ENCODE data around the gene VPS11.
"Not testable (repeated sequence)": the region's sequence is repeated elsewhere in the genome, so short reads cannot be mapped to it uniquely, and the experiment has no call there.

VPS11 gene

DNA sequence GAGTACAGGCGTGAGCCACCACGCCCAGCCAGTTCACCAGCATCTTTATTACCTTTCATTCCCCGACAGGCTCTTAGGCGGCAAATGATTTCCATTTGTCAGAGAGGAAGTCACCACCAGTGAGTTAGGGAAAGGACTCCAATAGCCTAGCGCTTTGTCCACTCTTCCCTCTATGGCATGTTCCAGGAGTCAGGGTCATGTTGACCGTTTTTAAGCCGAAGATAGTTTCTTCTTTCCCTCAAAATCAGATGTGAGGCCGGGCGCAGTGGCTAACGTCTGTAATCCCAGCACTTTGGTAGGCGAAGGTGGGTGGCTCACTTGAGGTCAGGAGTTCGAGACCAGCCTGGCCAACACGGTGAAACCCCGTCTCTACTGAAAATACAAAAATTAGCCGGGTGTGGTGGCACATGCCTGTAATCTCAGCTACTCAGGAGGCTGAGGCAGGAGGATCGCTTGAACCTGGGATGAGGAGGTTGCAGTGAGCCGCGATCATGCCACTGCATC, 35.6 kb downstream of the VPS11 start:
- not testable (repeated sequence) for DNase-seq (ENCODE audit: low read depth)

DNA sequence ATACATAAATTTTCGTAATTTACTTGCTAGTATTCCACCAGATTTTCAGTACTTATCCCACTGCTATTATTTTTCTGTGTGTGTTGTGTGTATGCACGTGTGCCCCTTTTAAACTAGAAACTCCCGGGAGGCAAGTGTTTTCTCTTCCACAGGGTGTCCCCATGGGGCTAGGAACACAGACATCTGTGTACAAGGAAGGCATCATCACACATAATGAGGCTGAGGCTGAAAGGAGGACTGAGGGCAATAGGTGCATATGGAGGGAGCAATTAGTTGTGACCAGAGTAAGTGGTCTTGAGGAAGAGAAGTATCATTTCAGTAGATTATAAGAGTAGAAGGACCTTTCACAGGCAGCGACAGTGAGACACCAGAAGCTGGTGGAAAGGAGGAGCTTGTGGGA, 36.2 kb downstream of the VPS11 start:
- DNase-seq (ENCODE audit: low read depth), result no peak

DNA sequence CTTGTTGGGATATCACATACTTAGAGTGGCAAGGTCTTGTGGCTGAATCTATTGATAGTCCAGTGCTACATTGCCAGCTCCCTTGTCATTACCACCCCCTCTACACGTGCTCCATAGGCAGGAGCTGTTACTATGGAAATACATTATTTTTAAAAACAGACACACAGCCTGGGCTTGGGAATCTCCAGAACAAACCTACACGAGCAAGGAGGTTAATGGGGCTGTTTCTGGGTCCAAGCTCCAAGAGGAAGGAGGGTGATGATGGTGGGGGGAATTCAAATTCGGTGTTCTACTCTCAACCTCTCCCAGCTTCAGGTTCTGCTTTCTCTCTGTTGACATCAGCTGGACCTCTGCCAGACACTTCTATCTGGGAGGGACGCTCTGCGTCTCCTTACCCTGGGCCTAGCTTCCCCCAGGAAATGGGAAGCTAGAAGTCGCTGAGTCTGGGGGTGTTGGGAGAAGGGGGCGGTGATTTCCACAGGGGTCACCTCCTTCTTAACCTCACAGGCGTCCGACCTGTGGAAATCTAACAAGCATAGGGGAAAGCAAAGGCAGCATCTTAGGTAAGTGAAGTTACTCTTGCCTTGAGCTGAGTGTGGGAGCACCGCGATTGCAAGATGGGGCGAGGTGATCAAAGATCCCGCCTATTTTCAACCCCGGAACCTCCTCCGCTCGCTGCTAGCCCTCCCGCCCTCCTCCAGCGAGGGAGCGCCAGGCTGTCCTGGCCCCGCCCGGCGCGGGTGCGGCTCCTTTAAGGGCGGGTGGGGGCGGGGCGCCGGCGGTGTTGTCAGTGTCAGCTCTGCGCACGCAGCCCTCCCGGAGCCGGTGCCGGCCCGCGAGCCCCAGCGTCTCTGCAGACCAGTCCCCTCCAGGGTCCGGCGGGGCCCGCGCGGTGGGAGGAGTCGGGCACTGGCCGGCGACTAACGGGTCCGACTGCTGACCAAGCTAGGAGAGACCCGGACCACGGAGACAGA, 39.2 kb downstream of the VPS11 start, which contains the start of gene C2CD2L:
Gene C2CD2L (plus strand): TSS at position 781 of the 974 bp plus-strand sequence. CDS start 398 bp downstream, outside the sequence.
- peak; percentile 94 for DNase-seq (ENCODE audit: low read depth)

DNA sequence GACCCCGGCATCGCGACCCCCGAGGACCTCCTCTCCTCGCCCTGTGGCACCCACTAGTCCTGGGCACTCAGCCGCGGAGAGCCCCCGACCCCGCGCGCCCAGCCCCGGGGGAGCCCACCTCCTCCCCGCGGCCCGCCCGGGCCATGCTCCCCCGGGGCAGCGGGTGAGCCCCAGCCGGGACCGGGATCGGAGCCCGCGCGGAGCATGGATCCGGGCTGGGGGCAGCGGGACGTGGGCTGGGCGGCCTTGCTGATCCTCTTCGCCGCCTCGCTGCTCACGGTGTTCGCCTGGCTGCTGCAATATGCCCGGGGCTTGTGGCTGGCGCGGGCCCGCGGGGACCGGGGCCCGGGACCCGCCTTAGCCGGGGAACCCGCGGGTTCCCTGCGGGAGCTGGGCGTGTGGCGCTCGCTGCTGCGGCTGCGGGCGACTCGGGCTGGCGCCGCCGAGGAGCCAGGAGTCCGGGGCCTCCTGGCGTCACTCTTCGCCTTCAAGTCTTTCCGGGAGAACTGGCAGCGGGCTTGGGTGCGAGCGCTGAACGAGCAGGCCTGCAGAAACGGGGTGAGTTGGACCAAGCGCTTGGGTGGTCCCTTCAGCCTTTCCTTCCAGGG, 40.0 kb downstream of the VPS11 start:
- peak; percentile 22 for DNase-seq (ENCODE audit: low read depth)

DNA sequence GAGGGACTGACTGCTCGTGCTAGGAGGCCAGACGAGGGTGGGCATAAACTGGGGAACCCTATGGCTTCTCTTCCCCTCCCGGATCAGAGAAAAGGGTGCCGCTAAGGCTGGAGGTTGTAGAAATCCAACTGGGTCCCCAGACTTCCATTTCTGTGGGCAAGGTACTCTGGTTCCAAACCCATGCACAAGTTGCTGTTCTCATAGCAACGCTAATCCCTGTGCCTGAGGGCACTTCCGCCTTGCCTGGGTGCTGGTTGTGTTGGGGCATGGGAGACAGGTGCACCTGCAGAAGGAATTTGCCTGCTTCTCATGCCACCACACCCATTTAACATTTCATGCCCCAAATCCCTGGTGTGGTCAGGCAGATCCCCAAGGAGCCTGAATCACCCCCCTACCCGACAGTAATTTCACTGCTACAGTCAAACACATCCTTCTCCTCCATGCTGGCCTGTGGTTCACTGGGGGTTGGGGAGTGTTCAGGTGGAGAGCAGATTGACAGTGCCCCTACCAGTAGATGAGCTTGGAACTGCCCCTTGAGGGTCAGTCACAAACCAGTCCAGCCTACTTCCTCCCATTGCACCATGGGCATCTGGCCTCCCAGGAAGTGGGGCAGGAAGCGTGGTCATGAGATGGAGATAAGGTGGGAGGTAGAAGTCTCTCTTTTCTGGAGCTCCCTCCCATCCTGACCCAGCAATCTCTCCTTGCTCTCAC, 40.7 kb downstream of the VPS11 start:
- peak; percentile 60 for DNase-seq (ENCODE audit: low read depth)

DNA sequence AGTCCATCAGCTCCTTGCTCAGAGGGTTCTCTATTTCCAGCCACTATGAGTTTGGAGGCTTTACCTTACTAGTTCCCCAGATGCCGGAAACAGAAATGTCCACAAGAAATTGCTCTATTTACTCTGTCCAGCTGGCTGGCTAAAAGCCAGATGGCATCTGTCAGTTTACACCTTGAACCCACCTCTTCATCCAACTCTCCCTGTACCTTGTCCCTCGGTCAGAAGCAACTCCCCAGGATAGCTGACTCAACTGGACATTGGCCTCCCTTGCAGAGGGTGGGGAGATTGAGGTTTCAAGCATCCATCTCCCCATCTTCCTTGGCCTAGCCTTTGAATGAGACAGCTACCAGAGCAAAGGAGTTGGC, 41.2 kb downstream of the VPS11 start:
- no peak for DNase-seq (ENCODE audit: low read depth)

DNA sequence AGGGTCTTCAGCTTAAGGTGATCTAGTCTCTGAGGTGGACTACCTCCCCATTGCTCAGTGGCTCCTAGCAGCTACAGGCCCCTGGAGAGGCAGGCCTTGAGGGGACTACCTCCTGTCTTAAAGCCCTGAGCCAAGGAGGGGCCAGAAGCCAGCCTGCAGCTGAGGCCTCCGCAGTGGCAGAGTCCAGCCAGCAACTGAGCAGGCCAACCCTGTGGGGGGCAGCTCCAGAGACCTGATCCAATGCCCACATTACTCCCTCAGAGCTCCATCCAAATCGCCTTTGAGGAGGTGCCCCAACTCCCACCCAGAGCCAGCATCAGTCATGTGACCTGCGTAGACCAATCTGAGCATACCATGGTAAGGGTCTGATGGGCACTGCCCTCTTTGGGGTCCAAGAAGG, 42.2 kb downstream of the VPS11 start:
- DNase-seq (ENCODE audit: low read depth), result no peak

DNA sequence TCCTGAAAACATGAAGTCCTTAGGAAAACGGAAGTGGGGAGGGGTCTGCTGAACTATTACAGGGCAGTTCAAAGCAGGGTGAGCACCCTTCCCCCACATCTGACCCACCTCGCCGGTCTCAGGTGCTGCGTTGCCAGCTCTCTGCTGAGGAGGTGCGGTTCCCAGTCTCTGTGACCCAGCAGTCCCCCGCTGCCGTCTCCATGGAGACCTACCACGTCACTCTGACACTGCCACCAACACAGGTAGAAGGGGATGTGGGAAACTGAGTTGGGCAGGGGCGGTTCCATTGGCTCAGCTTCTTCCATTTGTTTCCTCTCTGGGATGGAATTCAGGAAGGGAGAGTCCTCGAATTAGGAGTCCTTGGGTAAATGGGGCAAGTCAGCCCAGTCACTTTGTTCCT, 42.8 kb downstream of the VPS11 start:
- DNase-seq (ENCODE audit: low read depth), result no peak

DNA sequence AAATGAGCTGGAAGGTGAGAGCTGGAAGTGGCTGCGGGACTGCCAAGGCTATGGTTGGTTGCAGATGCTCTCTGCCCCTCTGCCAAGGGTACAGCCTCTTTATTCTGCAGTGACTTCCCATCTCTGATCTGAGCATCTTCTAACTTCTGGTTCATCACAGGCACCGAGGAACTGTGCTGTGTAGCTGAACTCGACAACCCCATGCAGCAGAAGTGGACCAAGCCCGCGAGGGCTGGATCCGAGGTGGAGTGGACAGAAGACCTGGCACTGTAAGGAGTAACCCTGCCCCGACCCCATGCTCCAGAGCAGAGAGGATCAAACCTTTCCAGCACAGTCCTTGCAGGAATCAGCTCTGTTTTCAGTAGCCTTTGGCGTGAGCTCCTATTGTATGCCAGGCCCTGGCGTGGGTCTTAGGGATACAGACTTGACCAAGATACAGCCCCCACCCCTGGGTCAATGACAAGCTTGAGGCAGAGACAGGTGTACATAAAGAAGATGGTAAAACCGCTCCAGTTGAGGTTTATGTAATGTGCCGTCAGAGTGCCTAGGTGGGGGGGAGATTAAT, 43.8 kb downstream of the VPS11 start:
- no peak for DNase-seq (ENCODE audit: low read depth)

DNA sequence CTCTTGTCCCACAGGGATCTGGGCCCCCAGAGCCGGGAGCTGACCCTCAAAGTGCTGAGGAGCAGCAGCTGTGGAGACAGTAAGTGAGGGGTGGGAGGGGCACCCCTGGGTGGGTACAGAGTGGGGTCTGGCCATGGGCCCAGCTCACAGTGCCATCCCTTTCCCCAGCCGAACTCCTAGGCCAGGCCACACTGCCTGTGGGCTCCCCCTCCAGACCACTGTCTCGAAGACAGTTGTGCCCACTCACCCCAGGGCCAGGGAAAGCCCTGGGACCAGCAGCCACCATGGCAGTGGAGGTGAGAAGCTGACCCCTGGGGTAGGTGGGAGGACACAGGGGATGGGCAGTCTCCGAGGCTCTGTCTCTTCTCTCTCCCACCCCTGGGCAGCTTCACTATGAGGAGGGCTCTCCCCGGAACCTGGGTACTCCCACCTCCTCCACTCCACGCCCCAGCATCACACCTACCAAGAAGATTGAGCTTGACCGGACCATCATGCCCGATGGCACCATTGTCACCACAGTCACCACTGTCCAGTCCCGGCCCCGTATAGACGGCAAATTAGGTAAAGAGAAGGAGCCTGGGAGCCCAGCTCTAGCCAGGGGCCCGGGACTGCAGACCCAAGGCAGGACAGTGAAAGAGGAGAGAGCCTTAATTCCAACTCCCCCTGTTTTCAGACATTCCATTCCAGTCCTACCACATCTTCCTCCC, 44.8 kb downstream of the VPS11 start:
- DNase-seq (ENCODE audit: low read depth), result no peak

DNA sequence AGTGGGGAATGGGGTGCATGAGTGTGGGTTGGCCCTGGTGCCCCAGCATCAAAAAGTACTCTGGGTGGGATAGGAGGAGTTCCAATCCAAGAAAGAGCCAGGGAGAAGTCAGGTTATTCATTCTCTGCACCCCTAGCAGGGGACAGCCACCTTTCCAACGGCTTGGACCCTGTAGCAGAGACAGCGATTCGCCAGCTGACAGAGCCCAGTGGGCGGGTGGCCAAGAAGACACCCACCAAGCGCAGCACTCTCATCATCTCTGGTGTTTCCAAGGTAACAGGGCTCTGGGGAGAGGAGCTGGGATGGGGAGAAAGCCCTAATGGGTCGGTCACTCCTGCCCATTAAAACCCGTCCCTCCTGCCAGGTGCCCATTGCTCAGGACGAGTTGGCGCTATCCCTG, 46.1 kb downstream of the VPS11 start:
- no peak for DNase-seq (ENCODE audit: low read depth)

DNA sequence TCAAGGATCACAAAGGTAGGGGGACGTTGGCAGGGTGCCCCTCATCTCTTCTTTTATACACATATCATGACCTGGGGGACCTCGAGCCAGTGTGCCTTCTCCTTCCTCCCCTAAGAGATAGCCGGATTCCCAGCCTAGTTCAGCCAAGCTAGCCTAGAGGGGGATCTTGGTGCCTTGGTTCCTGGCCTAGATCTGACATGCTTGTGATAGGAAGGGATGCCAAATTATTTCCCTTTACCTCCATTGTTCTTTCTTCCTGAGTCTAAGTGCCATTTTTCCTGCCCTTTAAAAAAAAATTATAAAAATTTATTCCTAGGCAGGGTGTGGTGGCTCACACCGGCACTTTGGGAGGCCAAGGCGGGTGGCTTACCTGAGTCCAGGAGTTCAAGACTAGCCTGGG, 46.7 kb downstream of the VPS11 start:
- DNase-seq (ENCODE audit: low read depth), result no peak

DNA sequence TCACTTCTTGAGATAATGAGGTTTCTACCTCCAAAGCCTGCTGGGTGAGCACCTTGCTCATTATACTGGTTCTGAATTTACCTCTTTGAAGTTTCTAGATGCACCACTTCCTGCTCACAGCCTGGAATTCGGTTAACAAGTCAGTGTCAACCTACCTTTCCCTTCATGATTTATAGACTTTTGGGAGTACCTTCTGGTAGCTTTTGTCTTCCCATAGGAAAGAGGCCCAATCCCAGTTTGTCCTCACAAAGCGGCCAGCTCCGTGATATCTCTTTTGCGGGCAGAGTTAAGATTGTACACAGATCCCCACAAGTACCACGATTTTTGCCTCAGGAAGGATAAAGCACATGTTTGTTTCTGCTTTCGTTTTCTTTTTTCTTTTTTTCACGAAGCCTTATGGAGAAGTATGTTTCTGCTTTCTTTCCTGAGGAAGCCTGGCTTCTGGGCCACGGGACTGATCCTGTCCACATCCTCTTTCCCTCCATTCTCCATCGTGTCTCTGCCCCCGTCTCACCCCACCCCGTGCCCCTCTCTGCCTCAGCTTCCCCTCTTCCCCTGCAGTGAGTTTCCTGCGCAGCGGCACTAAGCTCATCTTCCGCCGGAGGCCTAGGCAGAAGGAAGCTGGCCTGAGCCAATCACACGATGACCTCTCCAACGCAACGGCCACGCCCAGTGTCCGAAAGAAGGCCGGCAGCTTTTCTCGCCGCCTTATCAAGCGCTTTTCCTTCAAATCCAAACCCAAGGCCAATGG, 48.0 kb downstream of the VPS11 start:
- no peak for DNase-seq (ENCODE audit: low read depth)

DNA sequence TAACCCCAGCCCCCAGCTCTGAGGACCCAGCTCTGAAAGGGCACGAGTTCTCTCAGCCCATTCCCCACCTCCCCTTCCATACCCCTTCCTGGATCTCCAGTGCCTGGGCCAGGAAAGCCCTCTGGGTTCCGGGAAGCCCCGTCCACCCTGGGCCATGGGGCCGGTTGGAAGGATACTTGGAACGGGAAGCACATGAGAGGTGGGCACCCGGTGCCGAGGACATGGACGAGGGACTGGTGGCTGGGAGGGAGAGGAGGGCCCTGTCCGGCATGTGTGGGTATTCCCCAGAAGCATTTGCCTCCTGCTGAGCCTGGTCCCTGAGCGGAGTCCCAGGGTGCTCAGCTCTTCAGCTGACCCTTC, 48.6 kb downstream of the VPS11 start:
- no peak for DNase-seq (ENCODE audit: low read depth)

DNA sequence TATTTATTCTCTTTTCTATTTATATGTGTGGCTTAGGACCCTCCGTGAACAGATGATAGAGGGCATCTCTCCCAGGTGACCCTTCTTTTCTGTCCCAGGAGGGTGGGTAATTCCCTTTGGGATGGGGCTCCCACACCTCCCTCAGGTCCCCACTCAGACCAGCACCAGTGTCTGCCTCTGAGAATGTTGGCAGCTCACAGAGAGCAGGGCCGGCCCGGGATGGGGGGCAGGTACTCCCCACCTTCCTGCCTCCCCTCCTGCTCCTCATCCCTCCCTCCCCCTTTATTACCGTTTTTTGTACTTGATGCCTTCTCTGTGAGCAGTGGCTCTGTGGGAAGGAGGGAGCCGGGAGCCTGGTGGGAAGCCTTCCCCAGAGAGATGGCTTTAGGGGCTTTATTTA, 49.0 kb downstream of the VPS11 start:
- DNase-seq (ENCODE audit: low read depth), result no peak

DNA sequence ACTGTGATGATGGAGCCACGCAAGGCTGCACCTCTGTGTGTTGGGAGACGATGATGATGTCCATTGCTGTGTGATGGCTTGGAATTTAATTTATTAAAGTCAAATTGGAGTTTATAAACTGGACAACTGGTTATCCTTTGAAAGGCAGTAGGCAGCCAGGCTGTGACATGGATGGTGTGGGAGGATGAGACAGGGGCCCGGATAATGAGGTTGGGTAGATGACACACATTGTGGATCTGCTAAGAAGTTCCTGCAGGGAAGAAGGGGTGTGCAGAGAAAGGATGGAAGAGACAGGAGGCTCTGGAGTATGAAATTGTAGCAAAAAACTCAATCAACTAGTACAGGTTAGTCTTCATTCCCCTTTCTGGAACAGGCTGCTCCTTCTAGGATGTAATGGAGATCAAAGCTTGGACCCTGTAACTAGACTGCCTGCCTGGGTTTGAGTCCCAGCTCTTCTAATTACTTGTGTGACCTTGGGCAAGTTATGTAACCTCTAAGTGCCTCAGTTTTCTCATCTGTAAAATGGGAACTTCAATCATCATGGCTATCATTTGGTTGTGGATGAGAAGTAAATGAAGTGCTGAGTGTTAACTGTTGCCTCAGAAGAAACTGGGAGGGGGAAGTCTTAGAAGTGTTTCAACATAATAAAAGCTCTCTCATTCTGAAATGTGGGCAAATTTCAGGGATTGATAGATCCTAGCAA, 49.5 kb downstream of the VPS11 start:
- DNase-seq (ENCODE audit: low read depth), result no peak

DNA sequence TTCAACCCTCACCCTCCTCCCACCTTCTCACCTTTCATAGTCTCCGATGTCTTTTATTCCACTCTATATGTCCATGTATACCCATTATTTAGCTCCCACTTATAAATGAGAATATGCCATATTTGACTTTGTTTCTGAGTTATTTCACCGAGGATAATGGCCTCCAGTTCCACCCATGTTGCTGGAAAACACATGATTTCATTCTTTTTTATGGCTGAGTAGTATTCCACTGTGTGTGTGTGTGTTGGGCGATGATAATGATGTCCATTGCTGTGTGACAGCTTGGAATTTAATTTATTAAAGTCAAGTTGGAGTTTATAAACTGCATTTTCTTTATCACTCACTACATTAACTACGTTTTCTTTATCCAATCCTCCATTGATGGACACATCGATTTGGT, 50.6 kb downstream of the VPS11 start:
- no peak for DNase-seq (ENCODE audit: low read depth)

DNA sequence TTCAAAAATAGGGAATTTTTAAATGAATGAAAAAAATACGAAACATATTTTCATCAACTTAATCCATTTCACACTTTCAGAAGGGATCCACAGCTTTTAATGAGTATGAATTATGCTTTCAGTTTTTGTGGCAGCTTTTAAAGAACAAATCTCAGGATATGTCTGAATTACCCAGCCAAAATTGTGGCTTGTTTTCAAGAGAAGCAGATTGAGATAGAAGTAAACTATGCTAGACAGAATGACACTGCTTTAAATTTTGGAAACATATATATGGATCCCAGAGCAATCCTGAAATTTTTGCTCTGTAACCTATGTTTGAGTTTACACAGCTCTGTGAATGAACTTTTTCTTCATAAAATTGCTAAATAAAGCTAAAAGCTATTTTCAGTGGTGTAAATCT, 51.3 kb downstream of the VPS11 start:
- no peak for DNase-seq (ENCODE audit: low read depth)

DNA sequence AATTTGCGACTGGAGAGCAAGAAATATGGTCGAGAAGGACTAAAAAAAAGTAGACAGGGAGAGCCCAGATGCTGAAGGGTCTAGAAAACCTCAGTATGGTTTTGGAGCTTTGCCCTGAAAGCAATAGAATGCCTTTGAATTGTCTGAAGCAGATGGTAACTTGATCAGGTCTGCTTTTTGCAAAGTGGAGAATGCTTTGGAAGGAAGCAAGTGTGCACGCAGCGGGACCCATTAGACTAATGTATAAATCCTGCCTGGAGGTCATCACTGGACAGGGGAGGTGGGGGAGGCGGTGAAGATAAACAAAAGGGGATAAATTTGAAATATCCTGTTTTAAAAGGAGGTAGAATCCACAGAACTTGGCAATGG, 53.0 kb downstream of the VPS11 start:
- peak; percentile 41 for DNase-seq (ENCODE audit: low read depth)

DNA sequence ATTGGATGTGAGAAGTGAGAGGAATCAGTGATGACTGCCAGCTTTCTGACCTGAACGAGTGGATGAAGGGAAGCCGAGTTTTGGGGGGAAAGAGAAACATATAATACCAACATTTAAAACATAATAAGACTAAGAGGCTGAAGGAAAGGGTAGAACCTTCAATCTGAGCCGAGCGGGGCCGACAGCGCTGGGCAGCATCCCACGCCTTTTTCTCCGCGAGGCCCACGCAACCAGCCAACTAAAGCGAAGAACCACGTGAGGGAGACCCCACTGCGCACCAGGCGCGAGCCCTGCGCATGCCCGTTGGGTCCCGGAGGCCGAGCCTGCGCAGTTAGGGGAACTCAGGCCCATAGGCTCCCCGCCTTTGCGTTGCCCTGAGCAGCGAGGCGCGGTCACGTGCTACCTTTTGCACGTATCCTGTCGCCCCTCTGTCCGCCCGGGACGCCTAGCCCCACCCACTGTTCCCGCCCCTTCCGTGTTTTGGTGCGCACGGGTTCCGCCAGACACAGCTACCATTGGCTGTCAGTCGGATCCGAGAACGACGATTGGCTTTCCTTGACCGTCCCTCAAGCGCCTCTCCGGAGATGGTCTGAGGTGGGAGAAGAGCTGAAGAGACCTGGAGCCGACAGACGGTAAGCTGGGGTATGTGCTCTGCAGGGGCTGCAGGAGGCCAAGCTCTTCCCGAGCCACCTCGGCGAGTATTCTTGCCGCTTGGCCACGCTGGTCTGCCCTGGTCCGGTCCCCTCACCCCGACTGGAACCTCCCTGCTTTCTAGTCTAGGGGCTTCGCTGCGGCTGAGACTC, 53.6 kb downstream of the VPS11 start, which contains the start of gene HINFP:
Gene HINFP (plus strand): TSS at position 573 of the 803 bp plus-strand sequence. CDS start 5,365 bp downstream, outside the sequence.
- peak; percentile 99 for DNase-seq (ENCODE audit: low read depth)
